ENCODE results near the gene TIMP4. TPM values are rescaled to one million over a fixed set of nuclear protein-coding genes. Genes with fewer than 3 reads are reported as not detected.

Gene TIMP4
- total RNA-seq, 1 experiment from 2014 or later = 15.5 TPM

GRCh38 chr3:12154151-12154550 lies 4.6 kb downstream of the TIMP4 start:
- Histone ChIP-seq H3K27ac (no peak overlapping the region), H3K27me3 (ENCODE audit: insufficient read depth, low read depth) (no peaks in the 10 kb centered on the region), H4K20me1 (ENCODE audit: insufficient read depth) (no peaks in the 10 kb centered on the region), H3K9me2 (ENCODE audit: insufficient read depth) (no peaks in the 10 kb centered on the region), H3K79me2 (ENCODE audit: low read depth) (0 out of 2 replicates have a peak, but pooled peaks cover 12% of the 10 kb centered on the region), H3K36me3 (ENCODE audit: low read depth) (peaks cover 22% of the 10 kb centered on the region; the same call in 1 of the 2 replicates), H3K9me3 (ENCODE audit: insufficient read depth, low read depth) (no peaks in the 10 kb centered on the region), H3K4me3 (no peak overlapping the region), H2AFZ (no peak overlapping the region), H3K4me2 (no peak overlapping the region), H3K4me1 (replicated peaks; ENCODE audit: insufficient read depth) (peaks cover 36% of the 10 kb centered on the region), H3F3A (ENCODE audit: insufficient read depth, low read depth) (peaks cover 29% of the 10 kb centered on the region)
- intact Hi-C loops (cut with micrococcal nuclease; ENCODE audit: unreplicated experiment) = no loop called here
- ChIA-PET POLR2A (ENCODE audit: unreplicated experiment) (no interaction called here), CTCF (no interaction called here)
- BruUV-seq (replicated peaks) = no TSS peak
- DNase-seq = no peak
- TF ChIP-seq CTCF (conservative IDR thresholded peaks at IDR 0.05) (no peak), EZH2 (IDR thresholded peaks at IDR 0.05; ENCODE audit: low read depth) (no peak)

DNA sequence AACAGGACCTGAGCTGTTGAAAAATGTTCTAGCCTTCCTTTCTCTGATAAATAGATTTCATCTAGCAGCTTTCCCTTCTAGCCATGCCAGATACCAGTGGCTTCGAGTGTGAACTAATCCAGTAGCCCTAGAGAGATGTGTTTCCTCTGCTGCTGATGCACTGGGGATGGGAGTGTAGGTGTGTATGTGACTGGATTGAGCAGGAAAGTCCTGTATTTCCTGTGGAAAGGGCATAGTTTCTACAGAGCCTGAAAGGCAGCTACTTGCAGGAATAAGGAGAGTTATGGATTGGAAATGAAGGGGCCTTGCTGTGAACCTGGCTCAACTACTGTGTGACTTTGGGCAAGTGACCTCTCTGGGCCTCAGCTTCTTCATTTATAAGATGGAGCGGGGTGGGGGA lies 8.6 kb downstream of the TIMP4 start:
- H3K36me3 ChIP-seq (ENCODE audit: low read depth) = peaks cover 18% of the 10 kb centered on the region; the same call in 1 of the 2 replicates
- H3K4me3 ChIP-seq = no peak overlapping the region
- TF ChIP-seq CTCF (conservative IDR thresholded peaks at IDR 0.05) (no peak), EZH2 (IDR thresholded peaks at IDR 0.05; ENCODE audit: low read depth) (no peak)
- no peak overlapping the region for H3K27ac ChIP-seq
- H3K27me3 ChIP-seq (ENCODE audit: insufficient read depth, low read depth) = no peaks in the 10 kb centered on the region
- H3K79me2 ChIP-seq (ENCODE audit: low read depth) = no peaks in the 10 kb centered on the region
- intact Hi-C loops (cut with micrococcal nuclease; ENCODE audit: unreplicated experiment) = no loop called here
- H4K20me1 ChIP-seq (ENCODE audit: insufficient read depth) = no peaks in the 10 kb centered on the region
- ChIA-PET POLR2A (ENCODE audit: unreplicated experiment) (interaction anchor here (0.6 kb wide), 1 partner anchor 1330 kb away, joined by 4 read pairs; the partner anchor contains the start of gene HDAC11), CTCF (no interaction called here)
- H3F3A ChIP-seq (ENCODE audit: insufficient read depth, low read depth) = no peaks in the 10 kb centered on the region
- H2AFZ ChIP-seq = no peak overlapping the region
- no peak overlapping the region for H3K4me2 ChIP-seq
- H3K9me3 ChIP-seq (ENCODE audit: insufficient read depth, low read depth) = no peaks in the 10 kb centered on the region
- no peaks in the 10 kb centered on the region for H3K9me2 ChIP-seq (ENCODE audit: insufficient read depth)
- no peak for DNase-seq
- peaks cover 2% of the 10 kb centered on the region for H3K4me1 ChIP-seq (replicated peaks; ENCODE audit: insufficient read depth)
- no TSS peak for BruUV-seq (replicated peaks)

GRCh38 chr3:12149029-12149428 lies 9.7 kb downstream of the TIMP4 start:
- TF ChIP-seq EZH2 (IDR thresholded peaks at IDR 0.05; ENCODE audit: low read depth) (no peak), CTCF (conservative IDR thresholded peaks at IDR 0.05) (no peak)
- H3F3A ChIP-seq (ENCODE audit: insufficient read depth, low read depth) = no peaks in the 10 kb centered on the region

More at GRCh38 chr3:12149029-12149428, 9.7 kb downstream of the TIMP4 start:
- no peak overlapping the region for H2AFZ ChIP-seq
- intact Hi-C loops (cut with micrococcal nuclease; ENCODE audit: unreplicated experiment) = no loop called here
- H3K27me3 ChIP-seq (ENCODE audit: insufficient read depth, low read depth) = no peaks in the 10 kb centered on the region
- H3K79me2 ChIP-seq (ENCODE audit: low read depth) = no peaks in the 10 kb centered on the region
- DNase-seq = no peak
- 0 out of 2 replicates have a peak, but pooled peaks cover 14% of the 10 kb centered on the region for H3K36me3 ChIP-seq (ENCODE audit: low read depth)
- CTCF ChIA-PET = no interaction called here
- H4K20me1 ChIP-seq (ENCODE audit: insufficient read depth) = no peaks in the 10 kb centered on the region
- H3K4me2 ChIP-seq = no peak overlapping the region
- no peak overlapping the region for H3K27ac ChIP-seq
- no peaks in the 10 kb centered on the region for H3K9me3 ChIP-seq (ENCODE audit: insufficient read depth, low read depth)
- no peaks in the 10 kb centered on the region for H3K9me2 ChIP-seq (ENCODE audit: insufficient read depth)
- POLR2A ChIA-PET (ENCODE audit: unreplicated experiment) = no interaction called here
- no peaks in the 10 kb centered on the region for H3K4me1 ChIP-seq (replicated peaks; ENCODE audit: insufficient read depth)
- no peak overlapping the region for H3K4me3 ChIP-seq
- no TSS peak for BruUV-seq (replicated peaks)
